ENCODE results near the gene SRF. TPM values are rescaled to one million over a fixed set of nuclear protein-coding genes. Genes with fewer than 3 reads are reported as not detected.
A peak's percentile ranks its signal among the peaks of the same experiment; 100 is the strongest.

Gene SRF
- total and polyA plus RNA-seq, 2 donors (not counting 1 experiment from before 2014, with no cell fraction given), result 21.7 to 22.7 TPM

- ATAC-seq (ENCODE audit: low read depth) (no peak), DNase-seq (no peak)
- CTCF ChIA-PET, result interaction anchor here (0.6 to 3.3 kb wide), 20 partner anchors 8 to 311 kb away, joined by 3 to 15 read pairs (median 4); partner anchors contain the start of genes ABCC10 and CRIP3
- intact Hi-C loops (cut with micrococcal nuclease), result loop anchor here (1.0 to 10.0 kb wide), 4 partner anchors 17 to 395 kb away; partner anchors contain the start of genes CUL9 and GTPBP2
- peak overlapping the region; percentile 90 for H3K27ac Mint-ChIP-seq
- Histone ChIP-seq H3K4me3 (ENCODE audit: control extremely low read depth in 1 of 5, extremely low read depth in 1 of 5, insufficient read depth in 1 of 5, low read depth in 2 of 5, low read length in 4 of 5) (peak overlapping the region in 4 of 5 experiments; percentile 47 to 70 (median 64)), H3K4me2 (replicated peaks; ENCODE audit: low read depth, low read length, poor library complexity, severe bottlenecking) (peak overlapping the region; percentile 81), H2AFZ (ENCODE audit: insufficient read depth, low read depth, low read length, poor library complexity, severe bottlenecking) (peak overlapping the region; percentile 88), H3K9ac (ENCODE audit: low read length) (peak overlapping the region; percentile 66), H3K27me3 (replicated peaks in 1 of 4; ENCODE audit: control extremely low read depth in 1 of 4, control insufficient read depth in 3 of 4, insufficient read depth in 4 of 4, low read length in 3 of 4) (peaks cover 0 to 5% (median 0%) of the 10 kb centered on the region in 4 experiments), H3K27ac (ENCODE audit: low read length in 2 of 2) (no peak overlapping the region), H3K9me3 (ENCODE audit: control extremely low read depth in 1 of 3, control insufficient read depth in 2 of 3, insufficient read depth in 1 of 3, low read length in 2 of 3) (no peaks in the 10 kb centered on the region), H3K79me2 (ENCODE audit: control insufficient read depth, insufficient read depth, low read length) (peaks cover 39% of the 10 kb centered on the region), H4K20me1 (ENCODE audit: control insufficient read depth, insufficient read depth, low read length, poor library complexity, severe bottlenecking) (no peaks in the 10 kb centered on the region), H3K4me1 (ENCODE audit: control insufficient read depth in 2 of 2, insufficient read depth in 2 of 2, low read length in 2 of 2) (peaks cover 28 to 36% of the 10 kb centered on the region in 2 donors), H3K36me3 (replicated peaks in 1 of 2; ENCODE audit: control extremely low read depth in 1 of 2, control insufficient read depth in 1 of 2, extremely low read depth in 1 of 2, insufficient read depth in 2 of 2, low read length in 1 of 2) (peaks cover 0 to 8% of the 10 kb centered on the region in 2 experiments)
- TF ChIP-seq CTCF (IDR thresholded peaks at IDR 0.05), result no peak
- POLR2A ChIA-PET, result interaction anchor here (0.6 to 1.7 kb wide), 5 partner anchors 17 to 357 kb away, joined by 3 to 7 read pairs (median 3); partner anchors contain the start of genes CNPY3 and CUL9
- peaks cover 24% of the 10 kb centered on the region for H3K4me1 Mint-ChIP-seq
- H3K9me3 Mint-ChIP-seq (ENCODE audit: insufficient read depth), result no peaks in the 10 kb centered on the region
- 80% methylated on average over 13 of the region's 17 CpGs for WGBS (ENCODE audit: insufficient coverage)
- H3K4me3 Mint-ChIP-seq, result peak overlapping the region; percentile 92
- peaks cover 9% of the 10 kb centered on the region for H3K27me3 Mint-ChIP-seq
Measured at GRCh38 chr6:43229803-43230620, 58.9 kb downstream of the SRF start.

DNA sequence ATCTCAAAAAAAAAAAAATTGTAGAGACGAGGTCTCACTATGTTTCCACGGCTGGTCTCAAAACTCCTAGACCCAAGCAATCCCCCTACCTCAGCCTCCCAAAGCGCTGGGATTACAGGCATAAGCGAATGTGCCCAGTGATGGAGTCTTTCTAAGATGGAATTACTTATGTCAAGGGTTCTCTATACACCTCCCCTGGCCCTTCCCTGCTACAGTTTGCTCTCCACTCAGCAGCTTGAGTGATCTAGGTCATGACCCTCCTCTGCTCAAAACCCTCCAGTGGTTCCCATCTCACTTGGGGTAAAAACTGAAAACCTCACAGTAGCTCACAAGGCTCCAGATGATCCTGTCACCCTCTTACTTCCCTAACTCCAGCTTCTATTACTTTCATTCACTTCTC lies 60.0 kb downstream of the SRF start:
- H3K27ac Mint-ChIP-seq, result no peak overlapping the region
- TF ChIP-seq EZH2 (IDR thresholded peaks at IDR 0.05; ENCODE audit: borderline replicate concordance, insufficient read depth, low read depth, low read length, poor library complexity, severe bottlenecking), result no peak
- Histone ChIP-seq H3K4me1 (ENCODE audit: control insufficient read depth in 2 of 2, insufficient read depth in 2 of 2, low read length in 2 of 2) (peaks cover 19 to 26% of the 10 kb centered on the region in 2 donors), H4K20me1 (ENCODE audit: control insufficient read depth, insufficient read depth, low read length, poor library complexity, severe bottlenecking) (no peaks in the 10 kb centered on the region), H3K36me3 (replicated peaks in 1 of 2; ENCODE audit: control extremely low read depth in 1 of 2, control insufficient read depth in 1 of 2, extremely low read depth in 1 of 2, insufficient read depth in 2 of 2, low read length in 1 of 2) (peaks cover 0 to 2% of the 10 kb centered on the region in 2 experiments), H2AFZ (ENCODE audit: insufficient read depth, low read depth, low read length, poor library complexity, severe bottlenecking) (no peak overlapping the region), H3K79me2 (ENCODE audit: control insufficient read depth, insufficient read depth, low read length) (peaks cover 34% of the 10 kb centered on the region), H3K9me3 (ENCODE audit: control extremely low read depth in 1 of 3, control insufficient read depth in 2 of 3, insufficient read depth in 1 of 3, low read length in 2 of 3) (no peaks in the 10 kb centered on the region), H3K4me3 (ENCODE audit: control extremely low read depth in 1 of 5, extremely low read depth in 1 of 5, insufficient read depth in 1 of 5, low read depth in 2 of 5, low read length in 4 of 5) (no peak overlapping the region), H3K9ac (ENCODE audit: low read length) (no peak overlapping the region), H3K27me3 (replicated peaks in 1 of 4; ENCODE audit: control extremely low read depth in 1 of 4, control insufficient read depth in 3 of 4, insufficient read depth in 4 of 4, low read length in 3 of 4) (peaks cover 0 to 5% (median 0%) of the 10 kb centered on the region in 4 experiments), H3K4me2 (replicated peaks; ENCODE audit: low read depth, low read length, poor library complexity, severe bottlenecking) (no peak overlapping the region), H3K27ac (ENCODE audit: low read length in 2 of 2) (no peak overlapping the region)
- H3K4me1 Mint-ChIP-seq, result peaks cover 18% of the 10 kb centered on the region
- H3K4me3 Mint-ChIP-seq, result peak overlapping the region; percentile 5
- no CpG with 5 or more reads among the region's 4 CpGs for WGBS (ENCODE audit: insufficient coverage)
- no peaks in the 10 kb centered on the region for H3K9me3 Mint-ChIP-seq (ENCODE audit: insufficient read depth)
- DNase-seq, result no peak
- peaks cover 9% of the 10 kb centered on the region for H3K27me3 Mint-ChIP-seq
- CTCF ChIA-PET, result interaction anchor here (0.5 to 1.5 kb wide), 5 partner anchors 15 to 298 kb away, joined by 3 to 8 read pairs (median 4); no protein-coding TSS in a partner anchor
- intact Hi-C loops (cut with micrococcal nuclease), result no loop called here
- no peak for ATAC-seq (ENCODE audit: low read depth)
- POLR2A ChIA-PET, result interaction anchor here (0.5 to 1.1 kb wide), 2 partner anchors 49 to 227 kb away, joined by 3 read pairs; partner anchors contain the start of gene CUL9

Other genes starting within 250 kb of the SRF start
- gene CNPY3, start 241.8 kb upstream of the SRF start, total RNA-seq, result 159 and 163 TPM in 2 replicates
- gene CNPY3, start 241.8 kb upstream of the SRF start, polyA plus RNA-seq, result 96.3 and 123 TPM in 2 replicates
- 2.0 and 2.8 TPM in 2 replicates for gene GNMT, start 210.5 kb upstream of the SRF start, total RNA-seq
- 4.1 and 5.9 TPM in 2 replicates for gene GNMT, start 210.5 kb upstream of the SRF start, polyA plus RNA-seq
- gene PEX6, start 192.1 kb upstream of the SRF start, total RNA-seq, result 16.6 and 17.1 TPM in 2 replicates
- gene PEX6, start 192.1 kb upstream of the SRF start, polyA plus RNA-seq, result 16.0 and 19.9 TPM in 2 replicates
- 23.6 and 26.3 TPM in 2 replicates for gene PPP2R5D, start 186.7 kb upstream of the SRF start, total RNA-seq
- 21.4 and 23.2 TPM in 2 replicates for gene PPP2R5D, start 186.7 kb upstream of the SRF start, polyA plus RNA-seq
- 32.5 and 35.7 TPM in 2 replicates for gene MEA1, start 157.3 kb upstream of the SRF start, total RNA-seq
- 25.6 and 36.7 TPM in 2 replicates for gene MEA1, start 157.3 kb upstream of the SRF start, polyA plus RNA-seq
- 50.7 and 52.2 TPM in 2 replicates for gene KLHDC3, start 157.0 kb upstream of the SRF start, total RNA-seq
- 35.4 and 47.4 TPM in 2 replicates for gene KLHDC3, start 157.0 kb upstream of the SRF start, polyA plus RNA-seq
- gene RRP36, start 149.6 kb upstream of the SRF start, total RNA-seq, result 43.5 and 46.2 TPM in 2 replicates
- gene RRP36, start 149.6 kb upstream of the SRF start, polyA plus RNA-seq, result 18.5 and 22.8 TPM in 2 replicates
- gene CUL7, start 117.4 kb upstream of the SRF start, total RNA-seq, result 21.4 and 22.7 TPM in 2 replicates
- gene CUL7, start 117.4 kb upstream of the SRF start, polyA plus RNA-seq, result 17.4 and 20.2 TPM in 2 replicates
- gene MRPL2, start 111.8 kb upstream of the SRF start, total RNA-seq, result 43.8 and 45.6 TPM in 2 replicates
- gene MRPL2, start 111.8 kb upstream of the SRF start, polyA plus RNA-seq, result 42.7 and 52.8 TPM in 2 replicates
- gene KLC4, start 111.6 kb upstream of the SRF start, total RNA-seq, result 52.7 and 61.9 TPM in 2 replicates
- 30.6 and 33.0 TPM in 2 replicates for gene KLC4, start 111.6 kb upstream of the SRF start, polyA plus RNA-seq
- not detected in 2 replicates for gene PTK7, start 95.0 kb upstream of the SRF start, total RNA-seq
- 0.29 TPM in 1 of 2 replicates, not detected in the other for gene PTK7, start 95.0 kb upstream of the SRF start, polyA plus RNA-seq
- gene CUL9, start 10.9 kb downstream of the SRF start, total RNA-seq, result 110 and 115 TPM in 2 replicates
- 98.0 and 129 TPM in 2 replicates for gene CUL9, start 10.9 kb downstream of the SRF start, polyA plus RNA-seq
- 25.8 and 29.0 TPM in 2 replicates for gene DNPH1, start 58.2 kb downstream of the SRF start, total RNA-seq
- 46.2 and 52.8 TPM in 2 replicates for gene DNPH1, start 58.2 kb downstream of the SRF start, polyA plus RNA-seq
- gene TTBK1, start 72.2 kb downstream of the SRF start, total RNA-seq, result 0.07 TPM in 2 replicates
- not detected in 2 replicates for gene TTBK1, start 72.2 kb downstream of the SRF start, polyA plus RNA-seq
- not detected in 2 replicates for gene SLC22A7, start 127.0 kb downstream of the SRF start, total RNA-seq
- not detected in 2 replicates for gene SLC22A7, start 127.0 kb downstream of the SRF start, polyA plus RNA-seq
- 25.8 and 27.9 TPM in 2 replicates for gene CRIP3, start 137.6 kb downstream of the SRF start, total RNA-seq
- gene CRIP3, start 137.6 kb downstream of the SRF start, polyA plus RNA-seq, result 64.0 and 64.6 TPM in 2 replicates
- gene ZNF318, start 198.4 kb downstream of the SRF start, total RNA-seq, result 79.7 and 80.9 TPM in 2 replicates
- gene ZNF318, start 198.4 kb downstream of the SRF start, polyA plus RNA-seq, result 91.8 and 113 TPM in 2 replicates

Data from B cell (primary cell).